ENCODE measurements around the gene ZNF678.
"Not testable (repeated sequence)": the region's sequence is repeated elsewhere in the genome, so short reads cannot be mapped to it uniquely, and the experiment has no call there.

The ZNF678 gene

DNA sequence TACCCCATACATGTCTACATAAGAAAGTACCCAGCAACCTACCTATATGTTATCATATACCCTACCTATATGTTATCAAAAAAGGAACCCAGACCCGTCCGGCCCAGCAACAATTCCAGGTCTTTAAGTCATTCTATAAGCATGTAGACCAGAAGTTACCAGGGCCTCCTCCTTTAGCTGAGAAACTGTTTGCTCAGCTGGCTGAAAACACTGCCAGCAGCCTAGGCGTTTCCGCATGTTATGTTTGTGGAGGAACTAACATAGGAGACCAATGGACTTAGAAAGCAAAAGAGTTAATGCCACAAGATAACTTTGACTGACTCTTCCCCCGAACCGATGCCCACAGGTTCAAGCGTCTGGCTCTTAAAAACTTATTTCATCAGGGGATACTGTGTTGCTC lies 7.1 kb upstream of the ZNF678 start:
- no peak for DNase-seq

DNA sequence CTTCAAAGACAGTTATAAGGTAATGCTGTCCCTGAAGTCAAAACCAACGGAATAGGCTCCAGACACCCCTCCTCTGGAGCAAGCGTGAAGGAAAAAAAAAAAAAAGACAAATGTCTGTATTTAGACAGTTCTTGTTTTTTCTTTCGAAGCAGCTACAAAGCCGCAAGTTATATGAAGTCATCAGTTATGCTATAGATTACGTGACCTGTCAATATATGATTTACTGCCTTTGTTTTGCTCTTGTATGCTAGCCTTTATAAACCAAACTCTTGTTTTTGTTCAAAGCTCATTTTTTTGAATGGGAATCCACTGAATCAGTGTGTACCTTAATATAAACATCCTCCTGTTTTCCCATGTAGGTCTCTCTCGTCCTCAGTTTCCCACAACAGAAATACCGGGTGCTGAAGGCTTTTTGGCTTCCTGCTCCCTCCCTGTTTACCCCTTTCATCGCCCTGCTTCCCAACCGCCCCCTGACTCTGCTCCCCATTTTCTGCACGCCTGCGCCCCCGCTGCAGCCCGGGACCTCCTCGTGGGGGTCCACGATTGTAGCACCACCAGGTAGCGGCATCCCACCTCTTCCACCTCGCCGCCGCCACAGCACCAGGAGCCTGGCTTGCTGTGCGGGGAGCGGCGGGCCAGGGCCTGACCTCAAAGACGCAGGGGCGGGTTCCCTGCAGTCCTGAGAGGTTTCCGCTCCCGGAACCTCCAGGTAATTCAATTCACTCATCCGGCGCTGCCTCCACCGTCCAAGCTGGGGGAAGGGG lies 5.2 kb upstream of the ZNF678 start:
- DNase-seq, result no peak

DNA sequence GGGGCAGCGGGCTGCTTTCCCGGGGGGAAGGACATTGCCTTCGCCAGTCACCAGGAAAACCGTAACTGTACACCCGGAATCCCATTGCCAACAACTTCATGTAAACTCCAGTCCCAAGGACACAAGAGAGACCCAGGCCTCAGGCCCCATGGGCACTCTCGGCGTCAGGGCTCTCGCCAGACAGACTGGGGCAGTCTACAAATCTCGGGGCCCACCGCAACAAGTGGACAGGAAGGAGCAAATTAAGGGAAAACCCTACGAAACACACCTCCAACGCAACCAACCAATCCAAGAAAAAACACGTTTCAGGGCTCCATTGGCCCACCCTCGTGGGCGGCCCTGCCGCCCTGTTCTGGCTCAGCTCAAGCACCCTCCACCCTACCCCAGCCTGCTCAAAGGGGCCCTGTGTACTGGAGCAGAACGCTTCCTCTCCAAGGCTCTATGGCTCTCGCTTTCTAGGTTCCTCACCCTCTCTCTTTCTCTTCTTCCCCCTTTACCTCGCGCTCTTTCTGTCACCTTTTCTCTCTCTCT lies 4.6 kb upstream of the ZNF678 start:
- DNase-seq, result no peak

DNA sequence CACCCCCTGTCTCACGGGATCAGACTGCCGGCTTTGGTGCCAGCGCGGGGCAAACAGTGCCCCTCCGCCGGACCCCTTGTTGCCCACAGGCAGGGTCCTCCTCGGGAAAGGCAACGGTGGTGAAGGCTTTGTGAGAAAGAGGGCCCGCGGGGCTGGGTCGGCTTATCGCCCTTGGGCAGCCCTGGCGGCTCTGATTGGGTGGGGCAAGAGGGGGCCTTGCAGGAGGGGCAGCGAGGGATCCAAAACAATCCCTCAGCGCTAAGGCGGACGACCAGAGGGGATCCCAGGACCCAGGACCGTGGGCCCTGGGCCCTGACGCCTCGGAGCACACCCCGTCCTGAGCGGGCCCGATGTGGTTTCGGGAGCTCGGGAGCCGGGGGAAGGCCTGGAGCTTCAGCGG lies 3.9 kb upstream of the ZNF678 start:
- no peak for DNase-seq

DNA sequence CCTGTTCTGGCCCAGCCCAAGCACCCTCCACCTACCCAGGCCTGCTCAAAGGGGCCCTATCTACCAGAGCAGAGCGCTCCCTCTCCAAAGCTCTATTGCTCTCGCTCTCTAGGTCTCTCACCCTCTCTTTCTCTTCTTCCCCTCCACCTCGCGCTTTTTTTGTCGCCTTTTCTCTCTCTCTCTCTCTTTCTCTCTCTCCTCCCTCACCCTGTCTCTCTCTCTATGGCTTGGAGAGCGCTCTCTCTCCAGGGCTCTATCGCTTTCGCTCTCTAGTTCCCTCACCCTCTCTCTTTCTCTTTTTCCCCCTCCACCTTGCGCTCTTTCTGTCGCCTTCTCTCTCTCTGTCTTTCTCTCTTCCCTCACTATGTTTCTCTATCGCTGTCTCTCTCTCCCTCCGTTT lies 3.4 kb upstream of the ZNF678 start:
- no peak for DNase-seq

DNA sequence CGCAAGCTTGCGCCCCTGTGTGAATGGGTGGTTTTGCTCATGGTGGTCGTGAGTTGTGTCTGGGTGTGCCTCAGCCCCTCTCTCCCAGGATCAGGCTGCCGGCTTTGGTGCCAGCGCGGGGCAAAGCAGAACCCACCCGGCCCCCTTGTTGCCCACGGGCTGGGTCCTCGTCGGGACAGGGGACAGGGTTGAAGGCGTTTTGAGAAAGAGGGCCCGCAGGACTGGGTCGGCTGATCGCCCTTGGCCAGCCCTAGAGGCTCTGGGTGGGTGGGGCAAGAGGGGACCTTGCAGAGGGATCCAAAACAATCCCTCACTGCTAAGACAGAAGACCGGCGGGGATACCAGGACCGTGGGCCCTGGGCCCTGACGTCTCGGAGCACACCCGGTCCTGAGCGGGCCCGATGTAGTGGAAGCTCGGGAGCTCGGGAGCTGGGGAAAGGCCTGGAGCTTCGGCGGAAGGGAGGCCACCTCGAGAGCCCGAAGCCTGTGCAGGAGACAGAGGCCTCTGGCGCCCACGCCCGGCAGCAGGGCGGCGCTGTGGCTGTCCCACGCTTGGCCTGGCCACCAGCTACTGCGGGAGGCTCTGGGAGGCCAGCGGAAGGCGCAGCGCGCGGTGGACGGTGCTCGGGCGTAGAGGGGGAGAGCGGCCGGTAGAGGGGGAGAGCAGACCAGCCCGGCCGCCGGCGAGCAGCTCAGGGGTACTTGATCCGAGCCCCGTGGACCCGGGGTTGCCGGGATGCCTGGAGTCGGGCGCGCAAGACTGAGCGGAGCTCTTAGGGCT lies 2.8 kb upstream of the ZNF678 start:
- no peak for DNase-seq

DNA sequence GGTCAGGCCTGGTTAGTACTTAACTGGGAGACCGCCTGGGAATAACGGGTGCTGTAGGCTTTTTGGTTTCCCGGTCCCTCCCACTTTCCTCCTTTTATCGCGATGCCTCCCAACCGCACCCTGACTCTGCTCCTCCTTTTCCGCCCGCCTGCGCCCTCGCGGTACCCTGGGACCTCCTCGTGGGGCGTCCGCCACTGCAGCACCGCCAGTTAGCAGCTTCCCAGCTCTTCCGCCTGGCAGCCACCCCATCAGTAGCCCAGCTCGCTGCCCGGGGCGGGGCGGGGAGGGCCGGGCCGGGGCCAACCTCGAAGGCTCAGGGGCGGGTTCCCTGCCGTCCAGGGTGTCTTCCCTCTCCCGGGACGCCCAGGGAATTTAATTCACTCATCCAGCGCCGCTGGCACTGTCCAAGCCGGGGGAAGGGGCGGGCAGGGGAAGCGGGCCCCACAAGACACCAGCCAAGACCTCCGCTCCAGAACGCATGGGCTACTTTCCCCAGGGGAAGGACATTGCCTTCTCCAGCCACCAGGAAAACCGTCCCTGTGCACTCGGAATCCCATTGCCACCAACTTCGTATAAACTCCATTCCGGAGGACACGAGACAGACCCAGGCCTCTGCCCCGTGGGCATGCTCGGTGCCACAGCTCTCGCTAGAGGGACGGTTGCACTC lies 2.0 kb upstream of the ZNF678 start:
- no peak for DNase-seq

DNA sequence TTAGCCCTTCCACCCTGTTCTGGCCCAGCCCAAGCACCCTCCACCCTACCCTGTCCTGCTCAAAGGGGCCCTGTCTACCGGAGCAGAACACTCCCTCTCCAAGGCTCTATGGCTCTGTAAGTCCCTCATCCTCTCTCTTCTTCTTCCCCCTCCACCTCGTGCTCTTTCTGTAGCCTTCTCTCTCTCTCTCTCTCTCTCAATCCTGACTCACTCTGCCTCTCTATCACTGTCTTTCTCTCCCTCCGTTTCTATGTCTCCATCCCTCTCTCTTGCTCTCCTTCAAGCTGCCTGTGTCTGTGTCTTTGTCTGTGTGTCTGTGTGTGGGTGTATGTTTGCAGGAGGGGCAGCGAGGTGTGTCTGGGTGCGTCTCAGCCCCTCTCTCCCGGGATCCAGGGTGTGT lies 1.3 kb upstream of the ZNF678 start:
- DNase-seq, result no peak

DNA sequence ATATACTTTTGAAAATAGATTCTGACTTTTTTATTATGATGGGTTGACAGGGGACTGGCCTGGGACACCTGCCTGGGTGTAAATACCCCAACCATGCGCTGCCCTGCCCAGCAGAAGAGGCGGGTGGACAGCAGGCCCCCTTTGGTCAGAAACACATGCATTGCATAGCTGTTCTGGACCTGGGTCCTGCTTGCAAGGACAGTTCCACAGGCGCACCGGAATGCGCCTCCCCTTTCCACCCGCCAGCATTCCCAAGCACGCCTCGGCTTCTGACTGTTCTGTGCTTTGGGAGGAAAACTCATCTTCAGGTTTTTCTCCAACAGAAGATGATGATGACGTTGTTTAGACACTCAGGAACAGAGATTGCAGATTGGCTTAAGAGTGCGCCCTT lies 428 bp upstream of the ZNF678 start:
- DNase-seq, result no peak

DNA sequence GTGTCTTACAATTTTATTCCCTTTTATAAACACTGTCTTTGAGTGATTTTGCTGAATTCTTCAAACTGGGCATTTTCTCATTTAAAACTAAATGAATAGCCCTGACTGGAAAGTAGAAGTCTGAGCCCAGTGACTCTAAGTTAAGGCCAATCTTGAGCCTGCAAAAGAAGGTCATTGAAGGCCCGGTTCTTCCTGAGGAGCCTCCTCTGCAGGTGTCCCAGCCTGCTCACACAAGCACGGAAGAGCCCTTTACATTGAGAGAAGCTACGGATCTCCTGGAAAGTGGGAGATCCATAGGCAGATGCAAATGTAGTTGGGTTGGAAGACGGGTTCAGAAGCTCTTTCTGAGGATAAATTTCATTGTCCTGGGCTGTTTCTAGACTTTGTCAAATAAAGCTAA lies 3.9 kb downstream of the ZNF678 start:
- no peak for DNase-seq

DNA sequence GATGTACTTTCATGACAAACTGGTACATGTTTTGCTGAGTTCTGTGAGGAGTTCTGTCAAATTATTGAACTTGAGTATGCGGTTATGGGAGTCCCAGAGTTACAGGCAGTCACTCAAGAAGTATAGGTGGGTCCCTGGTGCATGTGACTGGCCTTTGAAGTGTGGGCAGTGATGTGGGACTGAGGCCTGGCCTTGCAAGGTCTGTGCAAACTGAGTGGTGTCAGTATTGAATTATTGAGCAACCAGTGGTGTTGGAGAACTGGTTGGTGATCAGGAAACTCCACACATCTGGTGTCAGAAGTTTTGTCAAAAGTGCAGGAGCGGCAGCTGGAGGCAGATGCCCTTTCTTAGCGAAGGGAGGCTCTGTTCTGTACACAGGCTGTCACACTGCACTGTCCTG lies 5.2 kb downstream of the ZNF678 start:
- DNase-seq, result no peak

DNA sequence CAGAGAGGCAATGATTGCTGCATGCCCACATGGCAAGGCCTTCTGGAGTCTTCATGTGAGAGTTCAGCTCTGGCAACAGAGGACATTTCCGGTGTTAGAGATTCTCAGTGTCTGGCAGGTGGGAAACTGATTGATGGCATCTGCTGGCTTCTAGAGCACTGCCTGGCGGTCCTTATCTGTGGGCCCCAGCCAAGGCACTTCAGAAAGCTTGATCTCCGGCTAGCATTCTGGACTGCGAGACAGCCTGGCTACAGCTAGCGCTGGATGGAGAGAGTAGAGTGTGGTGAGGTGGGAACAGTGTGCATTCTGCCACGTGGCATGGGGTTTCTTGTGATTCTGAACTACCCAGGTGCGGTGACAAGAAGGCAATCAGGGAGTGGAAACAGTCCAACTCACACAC lies 9.4 kb downstream of the ZNF678 start:
- DNase-seq, result no peak

DNA sequence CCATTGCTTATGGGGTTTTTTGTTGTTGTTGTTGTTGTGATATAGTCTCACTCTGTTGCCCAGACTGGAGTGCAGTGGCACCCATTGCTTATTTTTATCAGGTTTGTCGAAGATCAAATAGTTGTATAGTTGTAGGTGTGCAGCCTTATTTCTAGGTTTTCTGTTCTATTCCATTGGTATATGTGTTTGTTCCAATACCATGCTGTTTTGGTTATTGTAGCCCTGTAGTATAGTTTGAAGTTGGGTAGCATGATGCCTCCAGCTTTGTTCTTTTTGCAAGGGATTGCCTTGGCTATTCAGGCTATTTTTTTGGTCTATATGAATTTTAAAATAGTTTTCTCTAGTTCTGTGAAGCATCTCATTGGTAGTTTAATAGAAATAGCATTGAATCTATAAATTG lies 11.6 kb downstream of the ZNF678 start:
- DNase-seq, result no peak

DNA sequence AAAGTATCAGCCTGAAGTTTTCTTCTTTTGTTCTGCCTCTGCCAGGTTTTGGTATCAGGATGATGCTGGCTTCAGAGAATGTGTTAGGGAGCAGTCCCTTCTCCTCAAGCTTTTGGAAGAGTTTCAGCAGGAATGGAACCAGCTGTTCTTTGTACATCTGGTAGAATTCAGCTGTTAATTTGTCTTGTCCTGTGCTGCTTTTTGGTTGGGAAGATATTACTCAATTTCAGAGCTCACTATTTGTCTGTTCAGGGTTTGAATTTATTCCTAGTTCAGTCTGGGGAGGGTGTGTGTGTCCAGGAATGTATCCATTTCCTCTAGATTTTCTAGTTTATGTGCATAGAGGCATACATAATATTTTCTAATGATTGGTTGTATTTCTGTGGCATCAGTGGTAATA lies 12.8 kb downstream of the ZNF678 start:
- no peak for DNase-seq

DNA sequence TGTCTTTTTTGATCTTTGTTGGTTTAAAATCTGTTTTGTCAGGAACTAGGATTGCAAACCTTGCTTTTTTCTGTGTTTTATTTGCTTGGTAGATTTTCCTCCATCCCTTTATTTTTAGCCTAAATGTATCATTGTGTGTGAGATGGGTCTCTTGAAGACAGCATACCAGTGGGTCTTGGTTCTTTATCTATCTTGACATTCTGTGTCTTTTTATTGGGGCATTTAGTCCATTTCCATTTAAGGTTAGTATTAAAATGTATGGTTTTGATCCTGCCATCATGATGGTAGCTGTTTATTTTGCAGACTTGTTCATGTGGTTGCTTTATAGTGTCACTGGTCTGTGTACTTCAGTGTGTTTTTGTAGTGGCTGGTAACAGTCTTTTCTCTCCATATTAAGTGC lies 14.1 kb downstream of the ZNF678 start:
- no peak for DNase-seq

DNA sequence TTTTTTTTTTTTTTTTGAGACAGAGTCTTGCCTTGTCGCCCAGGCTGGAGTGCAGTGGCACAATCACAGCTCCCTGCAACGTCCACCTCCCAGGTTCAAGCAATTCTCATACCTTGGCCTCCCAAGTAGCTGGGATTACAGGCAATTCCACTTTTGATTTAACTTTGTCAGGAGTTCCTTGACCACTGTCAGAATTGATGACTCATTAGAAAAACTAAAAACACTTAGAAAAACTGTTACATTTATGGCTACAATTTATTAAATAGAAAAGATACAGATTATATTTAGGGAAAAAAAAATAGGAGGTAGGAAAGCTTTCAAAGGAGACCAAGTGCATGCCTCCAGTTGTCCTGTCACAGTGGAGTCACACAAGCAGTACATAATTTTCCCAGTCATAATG lies 20.0 kb downstream of the ZNF678 start:
- DNase-seq, result no peak

DNA sequence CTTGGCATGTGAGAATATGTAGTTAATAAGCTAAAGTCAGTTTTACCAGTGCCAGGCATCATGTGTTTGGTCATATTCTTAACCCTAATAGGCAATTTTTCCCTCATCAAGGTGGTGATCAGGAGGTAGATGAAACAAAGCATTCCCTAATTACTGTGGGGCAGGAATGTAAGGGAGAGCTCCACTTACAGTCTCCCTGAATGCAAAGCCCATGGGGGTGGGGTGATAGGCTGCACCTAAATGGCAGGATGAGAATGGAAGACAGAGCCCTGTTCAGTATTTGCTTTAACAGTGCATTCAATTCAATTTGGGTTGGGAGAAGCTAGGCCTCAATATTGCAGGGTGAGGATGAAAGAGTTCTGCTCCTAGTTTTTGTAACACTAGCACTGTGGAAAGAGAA lies 23.4 kb downstream of the ZNF678 start:
- no peak for DNase-seq

DNA sequence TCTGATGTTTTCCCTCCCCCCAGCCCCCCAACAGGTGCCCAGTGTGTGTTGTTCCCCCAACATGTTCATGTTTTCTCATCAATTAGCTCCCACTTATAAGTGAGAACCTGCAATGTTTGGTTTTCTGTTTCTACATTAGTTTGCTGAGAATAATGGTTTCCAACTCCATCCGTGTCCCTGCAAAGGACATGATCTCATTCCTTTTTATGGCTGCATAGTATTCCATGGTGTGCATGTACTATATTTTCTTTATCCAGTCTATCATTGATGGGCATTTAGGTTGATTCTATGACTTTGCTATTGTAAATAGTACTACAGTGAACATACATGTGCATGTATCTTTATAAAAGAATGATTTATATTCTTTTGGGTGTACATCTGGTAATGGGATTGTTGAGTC lies 24.6 kb downstream of the ZNF678 start:
- DNase-seq, result no peak

DNA sequence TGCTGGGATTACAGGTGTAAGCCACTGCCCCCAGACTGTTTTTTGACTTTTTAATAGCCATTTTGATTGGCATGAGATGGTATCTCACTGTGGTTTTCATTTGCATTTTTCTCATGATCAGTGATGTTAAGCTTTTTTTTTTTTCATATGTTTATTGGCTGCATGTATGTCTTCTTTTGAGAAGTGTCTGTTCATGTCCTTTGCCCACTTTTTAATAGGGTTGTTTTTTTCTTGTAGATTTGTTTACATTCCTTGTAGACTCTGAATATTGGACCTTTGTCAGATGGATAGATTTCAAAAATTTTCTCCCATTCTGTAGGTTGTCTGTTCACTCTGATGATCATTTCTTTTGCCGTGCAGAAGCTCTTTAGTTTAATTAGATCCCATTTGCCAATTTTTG lies 25.4 kb downstream of the ZNF678 start:
- not testable (repeated sequence) for DNase-seq

DNA sequence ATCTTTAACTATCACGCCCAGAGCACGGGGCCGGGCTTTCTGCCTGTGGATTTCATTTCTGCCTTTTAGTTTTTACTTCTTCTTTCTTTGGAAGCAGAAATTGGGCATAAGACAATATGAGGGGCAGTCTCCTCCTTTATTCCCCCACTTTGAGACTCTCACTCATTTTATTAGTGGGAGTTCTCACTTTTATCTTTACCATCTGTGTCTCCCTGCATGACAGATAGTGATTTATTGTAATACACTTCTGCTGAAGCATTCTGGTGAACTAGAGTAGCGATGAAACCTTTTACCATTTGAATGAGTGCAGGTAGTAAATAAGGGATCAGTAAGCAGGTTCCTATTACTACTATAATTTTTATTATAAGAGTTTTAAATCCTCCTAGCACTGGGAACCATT lies 26.4 kb downstream of the ZNF678 start:
- not testable (repeated sequence) for DNase-seq

DNA sequence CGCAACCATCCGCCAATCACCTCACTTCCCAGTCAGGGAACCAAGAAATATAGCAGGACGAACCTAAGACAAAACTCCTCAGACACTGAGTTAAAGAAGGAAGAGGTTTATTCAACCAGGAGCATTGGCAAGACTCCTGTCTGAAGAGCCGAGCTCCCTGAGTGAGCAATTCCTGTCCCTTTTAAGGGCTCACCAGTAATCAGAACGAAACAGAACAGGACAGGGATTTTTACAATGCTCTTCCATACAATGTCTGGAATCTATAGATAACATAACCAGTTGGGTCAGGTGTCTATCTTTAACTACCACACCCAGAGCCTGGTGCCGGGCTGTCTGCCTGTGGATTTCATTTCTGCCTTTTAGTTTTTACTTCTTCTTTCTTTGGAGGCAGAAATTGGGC lies 32.9 kb downstream of the ZNF678 start:
- DNase-seq, result not testable (repeated sequence)

DNA sequence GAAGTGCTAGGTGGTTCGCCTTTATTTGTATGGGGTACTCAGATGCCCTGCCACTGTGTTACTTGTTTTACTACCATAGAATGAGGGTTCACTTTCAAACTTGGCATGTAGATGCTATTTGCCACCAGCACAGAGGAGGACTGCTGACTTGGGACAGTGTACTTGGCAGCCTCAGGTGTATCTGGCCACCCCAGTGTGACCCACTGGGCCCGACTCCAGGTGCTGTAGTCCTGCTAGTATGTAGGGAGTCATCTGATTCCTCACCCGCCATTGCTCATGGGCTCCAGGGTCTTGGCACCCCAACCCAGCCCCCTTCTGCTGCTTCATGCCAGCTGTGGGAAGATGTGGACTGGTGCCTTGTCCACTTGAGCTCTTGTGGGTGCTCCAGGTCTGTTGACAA lies 40.0 kb downstream of the ZNF678 start:
- no peak for DNase-seq

DNA sequence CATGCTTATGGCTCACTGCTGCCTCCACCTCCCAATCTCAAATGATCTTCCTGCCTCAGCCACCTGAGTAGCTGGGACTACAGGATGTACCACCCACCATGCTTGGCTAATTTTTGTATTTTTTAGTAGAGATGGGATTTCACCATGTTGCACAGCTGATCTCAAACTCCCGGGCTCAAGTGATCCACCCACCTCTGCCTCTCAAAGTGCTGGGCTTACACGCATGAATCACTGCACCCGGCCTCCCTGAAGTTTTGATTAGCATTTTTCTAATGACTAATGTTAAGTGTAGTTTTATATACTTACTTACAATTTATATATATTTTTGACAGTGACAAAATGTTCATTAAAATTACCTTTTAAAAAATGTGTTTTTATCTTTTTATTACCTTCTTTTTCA lies 41.1 kb downstream of the ZNF678 start:
- DNase-seq, result no peak

DNA sequence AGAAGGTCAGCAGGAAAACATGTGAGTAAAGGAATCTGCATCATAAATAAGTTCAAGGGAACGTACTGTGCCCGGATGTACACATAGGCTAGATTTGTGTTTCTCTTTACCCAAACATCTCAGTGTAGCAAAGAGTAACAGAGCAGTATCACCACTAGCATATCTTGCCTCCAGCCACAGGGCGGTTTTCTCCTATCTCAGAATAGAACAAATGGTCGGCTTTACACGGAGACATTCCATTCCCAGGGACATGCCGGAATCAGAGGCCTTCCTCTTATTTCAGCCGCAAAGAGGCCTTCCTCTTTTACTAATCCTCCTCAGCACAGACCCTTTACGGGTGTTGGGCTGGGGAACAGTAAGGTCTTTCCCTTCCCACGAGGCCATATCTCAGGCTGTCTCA lies 42.9 kb downstream of the ZNF678 start:
- DNase-seq, result not testable (repeated sequence)
